ENCODE results near the gene TLE3. TPM values are rescaled to one million over a fixed set of nuclear protein-coding genes. Genes with fewer than 3 reads are reported as not detected.

Gene TLE3
- total and polyA plus RNA-seq, 2 of the 4 experiments (the other 2 are of a cell fraction) = 6.5 to 16.3 TPM

- dilution Hi-C loops (cut with HindIII; ENCODE audit: low sequenced_read_pairs, unreplicated experiment) = no loop called here
- DNase-seq (no peak), ATAC-seq (ENCODE audit: low read depth) (no peak)
- Histone ChIP-seq H3K9me3 (ENCODE audit: control insufficient read depth, insufficient read depth, low read length) (no peaks in the 10 kb centered on the region), H3K9ac (ENCODE audit: low read depth, low read length) (no peak overlapping the region), H2BK5ac (ENCODE audit: low read depth, low read length, poor library complexity, severe bottlenecking) (no peak overlapping the region), H3K9me1 (ENCODE audit: insufficient read depth, low read length) (no peaks in the 10 kb centered on the region; the same call in 1 of the 2 replicates), H3K4me1 (ENCODE audit: control insufficient read depth, insufficient read depth, low read length) (no peaks in the 10 kb centered on the region), H2AK5ac (ENCODE audit: low read depth, low read length) (no peak overlapping the region), H3K4ac (ENCODE audit: low read depth, low read length) (no peak overlapping the region), H4K8ac (ENCODE audit: low read depth in 2 of 2, low read length in 2 of 2) (no peak overlapping the region), H3K36me3 (ENCODE audit: control insufficient read depth, insufficient read depth, low read length) (no peaks in the 10 kb centered on the region), H4K5ac (ENCODE audit: low read depth, low read length) (no peak overlapping the region), H2AFZ (replicated peaks; ENCODE audit: low read length, poor library complexity) (no peak overlapping the region), H4K20me1 (ENCODE audit: insufficient read depth, low read length) (no peaks in the 10 kb centered on the region), H3K18ac (ENCODE audit: low read depth, low read length) (no peak overlapping the region), H3K4me3 (ENCODE audit: insufficient read depth, low read depth, low read length) (no peak overlapping the region), H2BK15ac (ENCODE audit: low read depth, low read length) (no peak overlapping the region), H3K27me3 (ENCODE audit: control insufficient read depth, insufficient read depth, low read length) (peaks cover 27% of the 10 kb centered on the region), H2AK9ac (replicated peaks; ENCODE audit: low read depth, low read length, poor library complexity) (no peak overlapping the region), H2BK20ac (ENCODE audit: low read depth, low read length) (no peak overlapping the region), H4K91ac (ENCODE audit: insufficient read depth, low read depth, low read length) (no peak overlapping the region), H3K27ac (ENCODE audit: insufficient read depth, low read length) (no peak overlapping the region), H2BK120ac (ENCODE audit: low read depth, low read length) (no peak overlapping the region), H3K14ac (replicated peaks; ENCODE audit: low read depth, low read length) (no peak overlapping the region), H3K23ac (ENCODE audit: low read depth, low read length) (no peak overlapping the region), H3K4me2 (ENCODE audit: low read depth, low read length) (no peak overlapping the region), H3K79me1 (ENCODE audit: low read depth in 1 of 2, low read length in 2 of 2) (no peaks in the 10 kb centered on the region), H3K56ac (ENCODE audit: extremely low read depth, insufficient read depth, low read length) (no peak overlapping the region)
- in situ Hi-C loops (cut with MboI; ENCODE audit: low sequenced_read_pairs) = no loop called here
- intact Hi-C loops (cut with micrococcal nuclease) = no loop called here
- no peak for TF ChIP-seq FOS (IDR thresholded peaks at IDR 0.05; ENCODE audit: low read depth, low read length)
- TF ChIP-seq RCOR1 (IDR thresholded peaks at IDR 0.05; ENCODE audit: insufficient replicate concordance, low read length) = no peak
- no peak for TF ChIP-seq RFX5 (IDR thresholded peaks at IDR 0.05; ENCODE audit: low read depth, low read length)
- BruUV-seq (replicated peaks) = no TSS peak
- no CpG with 5 or more reads among the region's 3 CpGs for WGBS, 2 experiments (ENCODE audit: extremely low coverage in 2 of 2, insufficient read length in 1 of 2)
- ChIA-PET CTCF (no interaction called here), POLR2A (ENCODE audit: unreplicated experiment) (no interaction called here)
Observed at GRCh38 chr15:70039917-70040316, 57.8 kb downstream of the TLE3 start.
